Suppressor macrophage treated with lipopolysaccharide for 4 hours (primary cell): ENCODE results near the gene HDAC7.
A peak's percentile ranks its signal among the peaks of the same experiment; 100 is the strongest.

Experiments
- DNase-seq: peaks from one replicate; pipeline ENCODE4 v3.0.0-alpha.2; 2020

HDAC7 gene

DNA sequence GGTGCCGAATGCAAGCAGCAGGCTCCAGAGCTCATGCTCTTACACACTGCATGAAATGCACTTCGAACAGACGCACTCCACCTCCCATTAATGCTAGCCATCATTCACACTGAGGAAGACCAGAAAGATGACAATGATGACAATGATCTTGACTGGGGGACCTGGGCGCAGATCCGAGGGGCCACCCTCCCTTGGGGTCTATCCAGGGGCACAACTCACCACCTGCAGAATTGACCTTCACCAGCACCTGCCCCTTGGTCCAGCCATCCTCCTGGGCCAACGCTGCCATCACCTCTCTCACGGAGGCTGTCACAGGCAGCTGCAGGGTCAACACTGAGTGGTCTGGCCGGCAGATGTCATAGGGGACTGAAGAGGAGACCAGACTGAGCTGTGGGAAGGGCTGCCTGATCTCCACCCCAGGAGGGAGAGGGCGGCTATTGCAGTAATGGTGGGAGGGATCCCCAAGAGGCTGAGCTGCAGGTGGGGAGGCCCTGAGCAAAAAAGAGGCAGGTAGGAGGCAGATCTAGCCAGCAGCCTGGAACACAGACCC is 76.3 kb downstream of the HDAC7 start:
- DNase-seq: no peak

DNA sequence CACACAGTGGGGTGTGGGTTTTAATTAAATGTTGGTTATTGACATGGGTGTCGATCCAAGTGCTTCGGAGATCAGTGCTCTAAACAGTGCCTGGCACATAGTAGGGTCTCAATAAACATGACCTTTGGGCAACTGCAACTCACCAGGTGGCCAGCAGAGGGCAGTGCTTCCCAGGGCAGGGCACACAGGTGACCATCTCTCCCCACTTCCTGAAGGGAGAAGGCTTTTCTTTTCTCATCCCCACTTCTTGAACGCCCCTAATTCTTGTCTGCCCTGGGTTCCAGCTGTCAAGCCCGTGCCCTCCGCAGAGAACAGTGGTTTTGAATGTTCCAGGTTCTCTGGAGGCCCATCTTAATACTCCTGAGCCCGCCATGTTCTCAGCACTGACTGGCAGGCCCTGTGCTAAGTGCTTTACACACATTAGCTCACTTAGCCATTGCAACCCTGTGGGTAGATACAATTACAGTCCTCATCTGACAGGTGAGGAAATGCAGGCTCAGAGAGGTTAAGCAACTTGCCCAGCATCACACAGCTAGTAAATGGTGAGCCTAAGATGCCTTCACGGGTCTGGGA is 77.4 kb downstream of the HDAC7 start:
- peak; percentile 47 for DNase-seq

DNA sequence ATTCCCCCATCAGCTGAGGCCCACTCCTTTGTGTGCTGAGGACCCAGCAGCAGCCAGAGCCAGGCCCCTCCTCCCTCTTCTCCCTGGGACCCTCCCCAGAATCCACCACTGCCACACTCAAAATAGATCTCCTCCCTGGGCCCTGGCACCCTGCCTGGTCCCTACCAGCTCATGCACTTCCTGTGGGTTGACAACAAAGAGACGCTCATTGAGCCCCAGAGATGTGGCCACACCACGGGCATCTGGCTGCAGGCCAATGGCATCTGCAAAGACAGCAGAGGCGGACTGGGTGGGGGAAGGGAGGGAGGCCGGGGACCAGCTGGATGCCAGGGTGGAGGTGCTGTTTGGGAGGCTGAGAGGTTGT is 78.4 kb downstream of the HDAC7 start:
- DNase-seq: peak; percentile 74

DNA sequence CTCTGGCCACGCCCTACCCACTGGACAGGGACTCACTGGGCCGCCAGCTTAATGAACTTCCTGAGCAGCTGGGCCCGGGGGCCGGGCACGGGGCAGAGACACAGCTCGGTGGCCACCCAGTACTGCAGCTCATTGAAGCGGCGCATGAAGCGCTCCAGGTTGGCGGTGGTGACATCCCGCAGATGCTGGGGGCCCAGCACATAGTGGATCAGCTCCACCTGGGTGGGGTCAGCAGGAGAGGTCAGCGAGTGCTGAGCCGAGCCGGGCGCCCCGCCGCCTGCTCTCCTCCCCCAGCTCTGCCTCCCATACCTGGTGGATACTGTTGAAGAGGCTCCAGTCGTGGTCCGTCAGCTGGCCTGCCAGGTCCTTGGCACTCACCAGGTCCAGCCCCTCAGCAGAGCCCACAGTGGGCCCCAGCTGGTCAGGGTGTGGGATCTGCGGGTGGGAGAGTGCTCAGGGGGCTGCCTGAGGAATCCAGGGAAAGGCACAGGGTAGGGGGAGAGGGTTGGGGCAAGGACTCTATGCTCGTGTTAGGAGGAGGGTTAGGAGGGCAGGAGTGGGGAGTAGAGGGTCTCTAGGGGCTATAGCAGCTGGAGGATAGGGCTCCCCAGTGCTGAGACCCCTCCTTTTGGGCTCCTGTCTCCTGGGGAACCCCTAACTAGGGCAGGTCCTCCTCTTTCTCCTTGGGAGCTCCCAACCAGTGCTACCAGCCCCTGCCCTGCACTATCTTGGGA is 78.9 kb downstream of the HDAC7 start:
- no peak for DNase-seq

DNA sequence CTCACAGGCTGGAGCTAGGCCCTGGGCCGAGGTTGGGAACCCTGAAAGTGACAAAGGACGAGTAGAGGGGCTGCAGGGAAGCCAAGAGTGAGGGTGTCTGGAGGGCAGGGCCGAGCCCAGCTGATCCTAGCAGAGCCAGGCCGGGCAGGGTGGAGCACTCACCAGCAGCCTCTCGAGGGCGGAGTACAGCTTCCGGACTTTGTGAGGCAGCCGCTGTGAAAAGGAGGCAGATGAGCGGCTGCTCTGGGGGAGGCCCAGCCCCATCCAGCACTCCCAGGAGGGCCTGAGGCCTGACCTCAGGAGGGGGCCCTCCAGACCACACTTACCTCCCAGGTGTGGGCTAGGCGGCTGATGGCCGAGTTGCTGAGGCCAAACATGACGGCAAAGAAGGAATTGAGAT is 79.7 kb downstream of the HDAC7 start:
- DNase-seq: no peak

DNA sequence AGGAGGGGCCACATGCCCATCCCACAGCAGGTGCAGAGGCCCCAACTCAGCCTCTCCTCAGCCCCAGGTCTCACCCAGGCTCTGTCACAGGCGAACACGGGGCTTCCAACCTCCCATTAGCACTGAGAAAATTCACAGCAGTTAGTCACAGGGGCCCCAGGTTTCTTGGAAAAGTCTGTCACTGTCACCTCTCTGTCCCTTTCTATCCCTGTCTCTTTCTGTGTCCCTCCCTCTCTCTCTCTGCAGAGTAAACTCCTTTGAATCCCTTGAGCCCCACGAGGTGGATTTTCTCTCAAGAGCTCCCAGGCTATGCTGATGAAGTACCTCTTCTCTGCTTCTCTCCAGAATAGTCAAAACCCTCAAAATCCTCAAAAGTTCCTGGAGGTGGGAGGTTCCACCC is 80.4 kb downstream of the HDAC7 start:
- no peak for DNase-seq

DNA sequence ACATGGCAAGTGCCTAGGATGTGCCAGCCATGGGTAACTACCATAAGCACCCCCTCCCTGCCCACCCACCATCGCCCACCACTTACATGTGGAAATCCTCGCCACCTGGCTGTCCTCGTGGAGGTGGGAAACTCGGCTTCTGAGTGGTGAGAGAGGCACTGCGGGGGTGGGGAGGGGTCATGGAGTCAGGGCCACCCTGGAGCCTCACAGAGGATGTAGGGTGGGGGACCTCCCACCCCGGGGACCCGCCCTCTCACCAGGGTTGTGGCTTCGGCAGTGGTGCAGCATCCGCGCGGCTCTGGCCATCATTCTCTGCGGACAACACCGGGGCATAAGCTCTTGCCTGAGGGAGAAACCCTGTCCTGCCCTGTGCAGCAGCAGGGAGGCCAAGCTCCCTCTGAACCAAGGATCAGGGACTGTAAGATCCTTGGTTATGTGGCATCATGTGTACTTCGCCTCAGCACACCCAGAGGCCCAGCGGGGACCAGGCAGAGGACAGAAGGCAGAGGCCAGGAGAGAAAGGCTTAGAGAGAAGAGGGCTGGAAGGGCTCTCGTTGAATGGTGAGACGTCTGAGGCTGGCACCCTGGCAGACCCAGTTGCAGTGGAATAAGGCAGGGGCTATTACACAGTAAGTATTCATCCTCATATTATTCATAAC is 81.6 kb downstream of the HDAC7 start:
- DNase-seq: no peak

DNA sequence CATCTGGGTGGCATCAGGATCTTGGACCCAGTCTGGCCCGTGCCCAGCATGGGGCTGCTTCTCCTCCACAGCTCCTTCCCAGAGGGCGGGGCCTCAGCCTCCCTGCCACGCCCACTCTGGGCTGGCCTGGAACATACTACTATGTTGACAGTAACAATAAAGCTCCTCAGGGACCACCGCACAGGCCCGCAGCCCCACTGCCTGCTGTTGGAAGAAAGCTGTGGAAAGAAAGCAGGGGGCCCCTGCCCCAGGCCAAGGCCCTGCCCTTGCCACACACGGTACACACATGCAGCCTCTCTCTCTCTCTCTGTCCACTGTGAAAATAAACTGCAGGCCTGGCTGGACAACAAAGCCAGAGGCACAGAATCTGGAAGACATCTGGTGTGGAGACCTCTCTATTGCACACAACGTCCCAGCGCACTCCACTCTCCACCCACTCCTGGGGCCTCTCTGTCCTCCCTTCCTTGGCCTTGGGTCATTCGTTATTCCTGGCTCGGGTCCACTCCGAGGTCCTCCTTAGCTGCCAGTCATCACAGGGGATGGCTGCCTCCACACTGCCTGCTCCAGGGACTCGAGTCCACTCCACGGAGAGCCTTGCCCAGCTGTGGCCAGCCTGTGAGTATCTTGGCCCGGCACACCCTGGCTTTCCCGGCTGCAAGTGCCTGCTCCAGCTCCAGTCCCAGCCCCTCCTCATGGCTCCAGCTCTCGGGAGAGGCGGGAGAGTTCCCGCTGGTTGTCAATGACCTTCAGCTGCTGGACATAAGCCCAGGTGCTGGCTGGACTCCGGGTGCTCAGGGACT is 82.6 kb downstream of the HDAC7 start:
- no peak for DNase-seq

DNA sequence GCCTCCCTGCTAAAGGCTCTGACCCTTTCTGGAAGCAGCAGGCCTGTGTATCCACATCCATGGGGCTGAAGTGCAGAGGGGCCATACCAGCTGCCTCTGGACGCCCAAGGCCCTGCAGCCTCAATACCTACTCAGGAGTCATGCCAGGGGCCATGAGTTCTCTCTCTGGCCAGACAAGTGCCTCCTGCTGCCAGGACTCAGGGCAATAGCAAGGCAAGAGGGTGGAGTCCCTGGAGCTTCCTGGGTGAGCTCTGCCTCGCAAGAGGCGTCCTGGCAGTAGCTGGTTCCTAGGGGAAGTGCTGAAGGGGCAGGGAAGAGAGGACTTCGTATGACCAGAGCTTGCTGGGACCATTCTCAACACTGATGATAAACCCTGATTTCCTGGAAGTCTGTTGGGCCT is 83.5 kb downstream of the HDAC7 start:
- DNase-seq: no peak

DNA sequence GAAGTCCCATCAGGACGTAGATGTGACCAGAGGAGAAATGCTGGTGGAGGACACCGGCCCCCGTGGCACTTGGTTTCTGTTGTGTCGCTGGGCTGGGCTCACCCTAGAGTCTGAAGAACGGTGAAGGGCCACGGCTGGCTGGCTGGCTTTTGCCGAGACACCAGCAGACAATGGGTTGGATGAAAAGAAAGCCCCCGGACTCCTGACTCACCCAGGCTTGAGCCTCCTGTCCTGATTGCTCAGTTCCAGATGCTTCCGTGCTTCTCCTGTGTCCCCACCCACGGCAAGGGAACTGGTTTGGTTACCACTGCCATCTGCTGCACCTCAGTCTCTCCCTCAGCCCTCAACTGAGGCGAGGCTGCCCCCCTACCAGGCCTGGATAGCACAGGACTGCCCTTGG is 84.1 kb downstream of the HDAC7 start:
- no peak for DNase-seq

DNA sequence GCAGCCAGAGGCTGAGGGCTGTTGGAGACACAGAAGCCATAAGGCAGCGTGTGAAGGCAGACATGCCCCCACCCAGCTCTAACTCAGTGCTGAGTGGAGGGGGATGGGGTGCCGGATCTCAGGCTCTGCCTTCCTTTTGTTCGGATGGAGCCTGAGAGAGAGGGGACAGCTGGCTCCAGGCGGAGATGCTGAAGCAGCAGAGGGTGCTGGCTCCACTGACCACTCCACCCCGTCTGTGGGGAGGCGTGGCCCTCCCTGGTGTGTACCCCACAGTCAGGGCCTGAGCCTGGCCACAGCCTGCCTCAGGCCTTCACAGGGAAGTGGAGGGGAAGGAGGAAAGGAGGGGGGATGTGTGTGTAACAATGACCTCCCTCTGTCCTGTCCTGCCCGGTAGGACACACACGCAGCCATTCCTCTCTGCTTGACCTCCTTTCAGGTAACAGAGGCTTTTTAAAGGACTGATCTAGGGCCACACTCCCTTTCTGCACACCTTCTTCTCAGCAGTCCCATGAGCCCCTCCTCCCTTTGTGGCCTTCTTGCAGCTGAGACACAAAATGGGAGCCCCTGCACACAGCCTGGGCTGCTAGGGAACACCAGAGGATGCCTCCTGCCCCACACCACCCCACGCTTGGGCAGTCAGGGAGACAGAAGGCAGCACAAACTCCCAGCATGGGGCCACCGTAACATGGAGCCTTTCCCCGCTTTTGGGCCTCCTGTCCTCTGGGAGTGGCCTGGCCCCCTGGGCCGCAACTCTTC is 84.8 kb downstream of the HDAC7 start:
- no peak for DNase-seq

DNA sequence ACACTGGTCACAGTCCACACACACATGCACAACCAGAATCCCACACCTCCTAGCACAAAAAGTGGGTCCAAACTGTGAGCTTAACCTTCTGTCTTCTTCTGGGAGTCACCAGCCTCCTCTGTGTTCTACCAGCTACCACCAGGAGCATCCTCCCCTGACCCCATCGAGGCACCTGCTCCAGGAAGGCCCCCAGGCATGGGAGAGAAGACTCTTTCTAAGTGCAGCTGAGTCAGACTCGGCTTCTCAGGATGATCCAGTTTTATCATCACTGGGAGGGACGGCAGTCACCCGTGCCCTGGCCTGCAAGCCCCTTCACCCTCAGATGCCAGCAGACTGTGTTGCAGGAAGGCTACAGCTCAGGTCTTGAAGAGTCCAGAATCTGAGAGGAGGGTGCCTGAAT is 86.6 kb downstream of the HDAC7 start:
- DNase-seq: no peak
